NB4 (cell line): Measurements from ENCODE around the gene LMCD1.

ENCODE experiments used
- CTCF ChIP-seq: IDR thresholded peaks from one replicate; pipeline ENCODE4 v1.5.1; 2012; ENCODE audit warnings: low read depth, low read length
- MYC ChIP-seq: IDR thresholded peaks from 2 replicates; pipeline ENCODE4 v1.6.1; 2011; ENCODE audit warnings: low read depth, low read length
- POLR2A ChIP-seq: IDR thresholded peaks from 2 replicates; pipeline ENCODE4 v1.6.1; 2011; ENCODE audit warnings: mild to moderate bottlenecking; ENCODE audit not compliant: insufficient read length; ENCODE audit errors: extremely low read depth
- TF ChIP-seq, protein P1 (sequence below): IDR thresholded peaks from 2 replicates; pipeline ENCODE4 v1.6.1; 2011; ENCODE audit warnings: low read depth, low read length

- TF ChIP-seq CTCF (no peak), POLR2A (no peak), MYC (no peak)
- TF ChIP-seq, protein P1, sequence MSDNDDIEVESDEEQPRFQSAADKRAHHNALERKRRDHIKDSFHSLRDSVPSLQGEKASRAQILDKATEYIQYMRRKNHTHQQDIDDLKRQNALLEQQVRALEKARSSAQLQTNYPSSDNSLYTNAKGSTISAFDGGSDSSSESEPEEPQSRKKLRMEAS = no peak
Observed at GRCh38 chr3:8497582-8497981, 4.0 kb upstream of the LMCD1 start.
